B cell (primary cell): Measurements from ENCODE around the gene ACAP3.

Source experiments
- CTCF ChIP-seq: fragments of 200-600 bp; IDR thresholded peaks from one replicate; pipeline ENCODE4 v1.8.0; 2022; ENCODE audit warnings: antibody characterized with exemption, mild to moderate bottlenecking
- EZH2 ChIP-seq: IDR thresholded peaks from 2 replicates; pipeline ENCODE4 v1.6.1; 2012; ENCODE audit warnings: borderline replicate concordance, low read depth, mild to moderate bottlenecking, moderate library complexity, low read length; ENCODE audit not compliant: insufficient read depth, poor library complexity, severe bottlenecking

GRCh38 chr1:1268284-1268682, 39.4 kb downstream of the ACAP3 start:
- TF ChIP-seq CTCF (no peak), EZH2 (no peak)
